ENCODE measurements around the gene GNB1.

DNA sequence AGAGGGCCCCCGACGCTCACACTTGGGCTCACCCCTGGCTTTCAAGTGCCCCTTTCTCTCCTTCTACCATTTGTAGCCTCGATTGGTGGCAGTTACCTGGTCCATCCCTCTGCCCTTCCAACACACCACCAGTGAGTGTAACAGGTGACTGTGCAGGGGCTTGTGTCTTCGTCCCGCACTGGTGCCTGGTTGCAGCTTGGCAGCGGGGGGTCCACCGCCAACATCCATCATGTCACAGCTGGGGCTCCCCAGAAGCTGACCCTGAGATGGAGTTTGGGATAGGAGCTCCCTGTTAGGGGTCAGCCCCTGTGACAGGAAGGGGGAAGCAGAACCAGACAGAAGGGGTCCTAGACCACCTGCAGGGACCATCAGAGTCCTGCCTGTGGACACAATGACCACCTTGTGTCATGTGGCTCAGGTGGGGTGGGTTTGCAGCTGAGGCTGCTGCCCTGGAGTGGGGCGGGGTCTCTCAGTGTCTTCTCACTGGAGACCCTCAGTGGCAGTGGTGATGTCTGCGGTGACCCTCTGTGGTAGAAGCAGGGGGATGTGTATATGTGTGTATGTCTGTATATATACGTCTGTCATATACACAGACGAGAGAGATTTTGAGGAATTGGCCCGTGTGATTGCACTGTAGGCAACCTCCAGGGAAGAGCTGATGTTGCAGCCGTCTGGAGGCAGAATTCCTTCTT, 20.6 kb upstream of the GNB1 start:
- TF ChIP-seq MYC (IDR thresholded peaks at IDR 0.05; ENCODE audit: insufficient read depth, insufficient read length, insufficient replicate concordance, low read length, severe bottlenecking) = no peak
- TF ChIP-seq EP300 (IDR thresholded peaks at IDR 0.05; ENCODE audit: borderline replicate concordance in 1 of 2, control insufficient read depth in 1 of 2, low read depth in 2 of 2, low read length in 2 of 2) = no peak
- TF ChIP-seq POLR2A (IDR thresholded peaks at IDR 0.05; ENCODE audit: low read depth, low read length) = no peak
- no peak for TF ChIP-seq HCFC1 (IDR thresholded peaks at IDR 0.05; ENCODE audit: low read length)
- no peak for TF ChIP-seq DPF2 (IDR thresholded peaks at IDR 0.05)

Data from GM12878 (cell line).